Neural cell (in vitro differentiated cells): ENCODE data around the gene HIPK1. TPM values are rescaled to one million over a fixed set of nuclear protein-coding genes. Genes with fewer than 3 reads are reported as not detected.

Experiments used
- H2AFZ ChIP-seq: fragments of 200-600, 300-800 bp; sonication (generic), shearing (Covaris generic); 2 replicates; pipeline ENCODE4 v1.6.0; 2014; ENCODE audit warnings: low read depth, mild to moderate bottlenecking, antibody characterized with exemption, low read length, moderate library complexity
- H3F3A ChIP-seq: fragments of 200-600 bp; shearing (Covaris generic); 2 replicates; pipeline ENCODE4 v1.6.1; 2016; ENCODE audit warnings: mild to moderate bottlenecking, moderate library complexity, mixed read lengths, antibody characterized with exemption, low read length; ENCODE audit not compliant: insufficient read depth, poor library complexity, severe bottlenecking
- H3K27ac ChIP-seq: fragments of 200-600, 300-800 bp; sonication (generic), shearing (Covaris generic); 2 replicates; pipeline ENCODE4 v1.5.1; 2014; ENCODE audit warnings: mild to moderate bottlenecking, low read length, moderate library complexity
- H3K27me3 ChIP-seq: fragments of 300-800, 200-600 bp; sonication (generic), shearing (Covaris generic); 2 replicates; pipeline ENCODE4 v1.6.0; 2014; ENCODE audit warnings: mild to moderate bottlenecking, low read depth, low read length, moderate library complexity; ENCODE audit not compliant: insufficient read depth
- H3K36me3 ChIP-seq: fragments of 300-800, 200-600 bp; sonication (generic), shearing (Covaris generic); 2 replicates; pipeline ENCODE4 v1.5.1; 2014; ENCODE audit warnings: mild to moderate bottlenecking, antibody characterized with exemption, low read length, moderate library complexity; ENCODE audit not compliant: insufficient read depth
- H3K4me2 ChIP-seq: fragments of 300-800, 200-600 bp; sonication (generic), shearing (Covaris generic); 2 replicates; pipeline ENCODE4 v1.6.0; 2014; ENCODE audit warnings: mild to moderate bottlenecking, low read length
- H3K4me3 ChIP-seq: fragments of 300-800, 200-600 bp; sonication (generic), shearing (Covaris generic); 2 replicates; pipeline ENCODE4 v1.5.1; 2014; ENCODE audit warnings: mild to moderate bottlenecking, low read length, moderate library complexity
- H3K79me2 ChIP-seq: fragments of 200-600 bp; shearing (Covaris generic); replicated peaks from 2 replicates; pipeline ENCODE4 v1.6.0; 2014; ENCODE audit warnings: mild to moderate bottlenecking, low read length, moderate library complexity; ENCODE audit not compliant: insufficient read depth
- H3K9ac ChIP-seq: fragments of 300-800, 200-600 bp; sonication (generic), shearing (Covaris generic); 2 replicates; pipeline ENCODE4 v1.6.1; 2016; ENCODE audit warnings: mild to moderate bottlenecking, low read length, mixed read lengths
- H3K9me2 ChIP-seq: fragments of 200-600 bp; shearing (Covaris generic); 2 replicates; pipeline ENCODE4 v1.6.1; 2016; ENCODE audit warnings: mild to moderate bottlenecking, low read length, mixed read lengths; ENCODE audit not compliant: insufficient read depth
- H3K9me3 ChIP-seq: fragments of 200-600, 300-800 bp; sonication (generic), shearing (Covaris generic); 2 replicates; pipeline ENCODE4 v1.6.1; 2016; ENCODE audit warnings: mild to moderate bottlenecking, mixed run types, low read length, moderate library complexity, mixed read lengths
- H4K20me1 ChIP-seq: fragments of 200-600 bp; shearing (Covaris generic); 2 replicates; pipeline ENCODE4 v1.6.1; 2016; ENCODE audit warnings: mild to moderate bottlenecking, mixed run types; ENCODE audit not compliant: insufficient read depth
- CTCF ChIP-seq: fragments of 450-650 bp; IDR thresholded peaks from 2 replicates; pipeline ENCODE4 v1.5.1; 2014; ENCODE audit warnings: antibody characterized with exemption, mild to moderate bottlenecking, moderate library complexity; ENCODE audit not compliant: poor library complexity, severe bottlenecking
- EP300 ChIP-seq: fragments of 450-650 bp; conservative IDR thresholded peaks from 2 replicates; pipeline ENCODE4 v1.6.1; 2014; ENCODE audit warnings: antibody characterized with exemption, mild to moderate bottlenecking, moderate library complexity; ENCODE audit not compliant: poor library complexity, severe bottlenecking
- EZH2 ChIP-seq: fragments of 200-600, 300-800 bp; shearing (Covaris generic), sonication (generic); IDR thresholded peaks from 2 replicates; pipeline ENCODE4 v1.6.1; 2014; ENCODE audit warnings: antibody characterized with exemption, low read length, borderline replicate concordance, mild to moderate bottlenecking; ENCODE audit not compliant: insufficient read depth, poor library complexity, severe bottlenecking
- MXI1 ChIP-seq: fragments of 450-650 bp; conservative IDR thresholded peaks from 2 replicates; pipeline ENCODE4 v1.6.1; 2014; ENCODE audit warnings: antibody characterized with exemption, mild to moderate bottlenecking; ENCODE audit not compliant: poor library complexity, severe bottlenecking
- POLR2AphosphoS5 ChIP-seq: IDR thresholded peaks from 2 replicates; pipeline ENCODE4 v1.6.1; 2012
- RAD21 ChIP-seq: fragments of 450-650 bp; conservative IDR thresholded peaks from 2 replicates; pipeline ENCODE4 v1.6.1; 2014; ENCODE audit warnings: antibody characterized with exemption, mild to moderate bottlenecking, moderate library complexity
- REST ChIP-seq: IDR thresholded peaks from 2 replicates; pipeline ENCODE4 v1.6.1; 2012; ENCODE audit warnings: borderline replicate concordance
- SMC3 ChIP-seq: fragments of 450-650 bp; conservative IDR thresholded peaks from 2 replicates; pipeline ENCODE4 v1.6.1; 2014; ENCODE audit warnings: antibody characterized with exemption, mild to moderate bottlenecking, moderate library complexity; ENCODE audit not compliant: poor library complexity
- TAF1 ChIP-seq: IDR thresholded peaks from 2 replicates; pipeline ENCODE4 v1.6.1; 2012; ENCODE audit warnings: low read depth
- polyA plus RNA-seq: library from polyadenylated mRNA; depleted of rRNA; stranded (reverse); fragments of >200 nt; gene quantifications from 2 replicates; pipeline ENCODE4 v1.2.3, GENCODE V29; 2014

Gene HIPK1
- polyA plus RNA-seq, 1 donor from 2014 or later, result 22.9 TPM

DNA sequence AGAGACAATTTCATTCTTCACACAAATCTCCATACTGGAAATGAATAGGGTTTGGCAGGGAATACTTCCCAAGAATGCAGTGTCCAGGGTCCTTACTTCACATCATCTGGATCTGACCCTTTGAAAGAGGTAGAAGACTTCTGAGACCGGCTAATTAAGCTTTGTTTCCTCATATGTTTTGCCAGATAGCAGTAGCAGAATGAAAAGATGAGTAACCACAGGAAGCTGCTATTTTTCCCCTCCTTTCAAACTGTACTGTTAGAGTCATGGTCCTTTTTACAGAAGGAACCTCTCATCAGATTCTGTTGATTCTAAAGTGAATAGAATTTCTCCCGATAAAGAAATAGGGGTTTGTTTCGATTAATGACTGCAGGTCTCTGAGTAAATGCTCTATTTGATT, 48.8 kb downstream of the HIPK1 start:
- H3K36me3 ChIP-seq, result no peaks in the 10 kb centered on the region
- H2AFZ ChIP-seq, result no peak overlapping the region
- no peaks in the 10 kb centered on the region for H3K27me3 ChIP-seq
- no peaks in the 10 kb centered on the region for H3F3A ChIP-seq
- H3K9me2 ChIP-seq, result no peaks in the 10 kb centered on the region
- H3K4me3 ChIP-seq, result no peak overlapping the region
- TF ChIP-seq CTCF, result no peak
- TF ChIP-seq EZH2, result no peak
- TF ChIP-seq POLR2AphosphoS5, result no peak
- TF ChIP-seq REST, result no peak
- TF ChIP-seq RAD21, result no peak
- no peak for TF ChIP-seq TAF1
- no peak for TF ChIP-seq MXI1
- no peak for TF ChIP-seq SMC3
- no peak for TF ChIP-seq EP300
- H3K9me3 ChIP-seq, result no peaks in the 10 kb centered on the region
- no peak overlapping the region for H3K4me2 ChIP-seq
- H4K20me1 ChIP-seq, result no peaks in the 10 kb centered on the region
- no peak overlapping the region for H3K9ac ChIP-seq
- H3K79me2 ChIP-seq, result no peaks in the 10 kb centered on the region
- H3K27ac ChIP-seq, result no peak overlapping the region

DNA sequence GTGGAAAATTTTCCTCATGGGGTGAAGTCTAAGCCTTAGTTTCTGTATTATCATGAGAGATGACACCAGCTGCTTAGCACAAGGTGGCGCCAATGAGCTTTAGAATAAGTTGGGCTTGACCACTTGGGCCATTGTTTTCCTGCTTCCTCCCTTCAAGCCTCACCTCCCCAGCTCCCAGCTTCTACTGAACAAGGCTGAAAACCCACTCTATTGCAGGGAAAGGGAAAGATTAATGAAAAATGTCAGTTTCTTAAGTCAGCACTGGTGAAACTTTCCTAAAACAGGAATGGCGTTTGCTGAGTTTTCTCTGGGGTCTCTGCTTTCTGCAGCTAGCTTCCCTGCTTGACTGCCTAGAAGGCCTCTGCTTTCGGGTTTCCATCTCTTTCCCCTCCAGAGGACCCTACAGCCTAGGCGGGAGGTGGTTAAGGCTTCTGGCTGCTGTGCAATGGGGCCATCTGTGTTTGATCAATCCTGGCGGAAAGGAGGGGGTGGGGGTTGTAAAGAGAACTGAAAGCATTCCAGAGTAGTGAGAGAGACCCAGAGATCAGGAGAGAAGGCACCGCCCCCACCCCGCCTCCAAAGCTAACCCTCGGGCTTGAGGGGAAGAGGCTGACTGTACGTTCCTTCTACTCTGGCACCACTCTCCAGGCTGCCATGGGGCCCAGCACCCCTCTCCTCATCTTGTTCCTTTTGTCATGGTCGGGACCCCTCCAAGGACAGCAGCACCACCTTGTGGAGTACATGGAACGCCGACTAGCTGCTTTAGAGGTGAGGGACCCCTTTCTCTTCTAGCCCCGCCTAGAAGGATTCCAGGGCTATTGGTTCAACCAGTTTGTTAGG, 50.0 kb downstream of the HIPK1 start, which contains the start of gene OLFML3:
TSS of gene OLFML3 (plus strand) at position 612 of the 840 bp plus-strand sequence. CDS start at position 655, 43 bp downstream.
- H3K27me3 ChIP-seq, result no peaks in the 10 kb centered on the region

More for the DNA sequence above, 50.0 kb downstream of the HIPK1 start, which contains the start of gene OLFML3:
- Histone ChIP-seq H3K79me2 (no peaks in the 10 kb centered on the region), H2AFZ (no peak within 1 kb of the TSS), H3K9me2 (no peaks in the 10 kb centered on the region), H3K4me2 (no peak within 1 kb of the TSS), H3K9me3 (no peaks in the 10 kb centered on the region), H3F3A (no peaks in the 10 kb centered on the region), H3K4me3 (no peak within 1 kb of the TSS), H3K27ac (no peak within 1 kb of the TSS), H3K9ac (no peak within 1 kb of the TSS), H4K20me1 (no peaks in the 10 kb centered on the region), H3K36me3 (no peaks in the 10 kb centered on the region)
- TF ChIP-seq REST, result no peak
- TF ChIP-seq SMC3, result peak; percentile 94
- no peak for TF ChIP-seq MXI1
- no peak for TF ChIP-seq EP300
- TF ChIP-seq RAD21, result peak; percentile 91
- TF ChIP-seq POLR2AphosphoS5, result no peak
- TF ChIP-seq CTCF, result peak; percentile 91
- no peak for TF ChIP-seq TAF1
- TF ChIP-seq EZH2, result no peak
